Measurements from ENCODE around the gene MVK.

MVK gene

DNA sequence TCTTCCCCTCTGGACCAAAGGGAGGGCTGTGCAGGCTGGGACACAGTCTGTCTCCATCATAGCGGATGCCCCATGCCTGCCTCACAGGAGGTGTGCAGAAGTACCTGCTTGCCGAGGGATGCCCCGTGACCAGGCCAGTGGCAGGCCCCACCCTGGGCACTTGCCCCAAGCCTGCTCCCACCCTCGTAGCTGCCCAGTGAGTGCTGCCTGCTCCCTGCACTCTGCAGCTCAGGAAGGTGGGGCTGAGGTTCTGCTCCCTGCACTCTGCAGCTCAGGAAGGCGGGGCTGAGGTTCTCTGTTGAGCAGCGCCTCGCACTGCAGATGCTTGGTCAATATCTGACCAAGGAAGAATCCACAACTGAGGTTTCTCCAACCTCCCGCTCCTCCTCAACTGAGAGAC, 7.2 kb upstream of the MVK start:
- DNase-seq (ENCODE audit: low spot score) = no peak

DNA sequence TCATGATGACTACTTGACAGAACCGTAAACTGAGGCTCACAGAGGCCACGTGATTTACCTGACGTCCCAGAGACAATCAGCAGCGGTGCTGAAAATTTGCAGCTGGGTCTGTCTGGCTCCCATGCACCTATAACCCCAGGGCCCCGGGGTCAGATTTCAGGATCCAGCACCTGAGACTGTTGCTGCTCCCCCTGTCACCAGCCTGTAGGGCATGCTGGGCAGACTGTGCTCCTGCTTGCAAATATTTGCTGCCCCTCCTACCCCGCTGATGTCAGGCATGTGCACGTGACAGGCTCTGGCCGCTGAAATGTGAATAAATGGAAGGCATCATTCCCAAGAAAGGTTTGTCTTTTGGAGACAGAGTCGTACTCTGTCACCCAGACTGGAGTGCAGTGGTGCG, 6.3 kb upstream of the MVK start:
- no peak for DNase-seq (ENCODE audit: low spot score)

DNA sequence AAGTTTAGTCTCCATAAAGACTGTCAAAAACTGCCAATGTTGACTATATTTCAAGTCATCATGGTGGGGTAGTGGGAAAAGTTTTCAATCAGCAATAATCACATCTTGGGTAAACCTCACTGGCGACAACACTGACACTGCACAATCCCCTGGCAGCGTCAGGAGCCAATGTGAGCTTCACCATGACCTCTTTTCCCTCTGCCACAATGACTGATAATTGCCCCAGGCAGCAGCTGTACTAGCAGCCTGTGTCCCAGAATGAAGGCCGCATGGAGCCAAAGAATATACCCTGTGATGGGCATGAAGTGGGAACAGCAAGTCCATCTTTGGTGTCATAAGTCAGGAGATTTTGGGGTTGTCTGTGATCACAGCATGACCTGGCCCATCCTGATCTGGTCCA, 5.6 kb upstream of the MVK start:
- no peak for DNase-seq (ENCODE audit: low spot score)

DNA sequence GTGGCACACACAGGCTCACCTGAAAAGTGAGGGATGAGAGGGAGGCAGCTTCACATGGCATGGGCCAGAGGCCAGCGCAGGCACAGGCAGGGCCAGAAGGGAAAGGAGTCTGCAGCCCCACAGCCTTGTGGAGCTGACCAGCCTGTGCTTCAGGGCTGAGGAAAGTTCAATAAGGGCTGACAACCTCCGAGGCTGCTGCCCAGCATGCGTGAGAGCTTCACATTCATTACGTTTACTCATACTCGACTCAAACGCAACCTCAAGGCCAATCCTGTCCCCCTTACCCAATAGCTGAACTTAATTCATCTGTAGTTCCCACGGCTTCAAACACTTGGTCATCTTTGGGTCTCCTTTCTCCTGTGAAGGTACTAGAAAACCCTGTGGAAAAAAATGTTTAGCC, 5.1 kb upstream of the MVK start:
- DNase-seq (ENCODE audit: low spot score) = no peak

DNA sequence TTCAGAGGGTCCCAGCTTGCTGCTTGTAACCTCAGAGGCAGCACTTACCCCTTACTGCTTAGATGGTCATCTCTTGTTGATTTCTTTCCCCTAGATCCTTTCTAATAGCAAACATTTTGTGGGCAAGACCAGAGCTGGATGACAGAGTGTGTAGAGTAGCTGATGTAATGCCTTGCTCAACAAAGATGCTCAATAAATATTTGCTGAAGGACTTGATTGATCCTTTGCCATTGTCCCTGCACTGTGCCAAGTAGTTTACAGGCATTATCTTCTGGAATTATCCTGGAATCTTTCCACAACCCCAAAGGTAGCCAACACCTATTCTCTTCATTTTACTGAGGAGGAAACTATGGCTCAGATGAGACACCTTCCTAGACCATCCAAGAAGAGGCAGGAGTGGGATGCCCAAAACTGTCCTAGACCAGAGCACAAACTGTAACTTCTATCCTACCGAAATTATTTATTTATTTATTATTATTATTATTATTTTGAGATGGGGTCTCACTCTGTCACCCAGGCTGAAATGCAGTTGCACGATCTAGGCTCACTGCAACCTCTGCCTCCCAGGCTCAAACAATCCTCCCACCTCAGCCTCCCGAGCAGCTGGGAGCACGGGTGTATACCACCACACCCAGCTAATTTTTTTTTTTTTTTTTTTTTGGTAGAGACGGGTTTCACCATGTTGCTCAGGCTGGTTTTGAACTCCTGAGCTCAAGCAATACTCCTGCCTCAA, 1.7 kb upstream of the MVK start:
- no peak for DNase-seq (ENCODE audit: low spot score)

DNA sequence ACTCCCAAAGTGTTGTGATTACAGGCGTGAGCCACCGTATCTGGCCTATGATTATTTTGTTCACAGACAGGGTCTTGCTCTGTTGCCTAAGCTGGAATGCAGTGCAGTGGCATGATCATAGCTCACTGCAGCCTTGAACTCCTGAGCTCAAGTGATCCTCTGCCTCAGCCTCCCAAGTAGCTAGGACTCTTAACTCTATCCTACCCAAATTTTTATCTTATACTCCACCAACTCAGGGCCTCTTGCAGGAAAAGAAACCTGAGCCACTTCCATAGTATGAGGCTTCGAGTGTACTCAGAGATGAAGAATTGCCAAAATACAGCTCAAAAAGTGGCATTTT, 1.1 kb upstream of the MVK start:
- no peak for DNase-seq (ENCODE audit: low spot score)

DNA sequence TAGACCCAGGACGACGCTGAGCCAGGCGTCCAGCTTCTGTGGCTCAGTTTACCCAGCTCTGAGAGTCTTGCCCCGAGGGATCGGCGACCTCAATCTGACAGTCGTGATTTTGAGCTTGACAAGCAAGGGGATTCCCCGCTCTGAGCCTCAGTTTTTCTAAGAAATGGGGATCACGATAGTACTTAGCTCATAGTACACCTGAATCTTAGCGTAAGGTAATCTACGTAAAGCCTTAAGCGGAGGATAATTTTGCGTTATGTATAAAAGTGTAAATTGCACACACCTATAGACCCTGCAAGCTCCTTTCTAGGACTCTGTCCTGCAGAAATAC, 285 bp downstream of the MVK start:
- DNase-seq (ENCODE audit: low spot score) = no peak

DNA sequence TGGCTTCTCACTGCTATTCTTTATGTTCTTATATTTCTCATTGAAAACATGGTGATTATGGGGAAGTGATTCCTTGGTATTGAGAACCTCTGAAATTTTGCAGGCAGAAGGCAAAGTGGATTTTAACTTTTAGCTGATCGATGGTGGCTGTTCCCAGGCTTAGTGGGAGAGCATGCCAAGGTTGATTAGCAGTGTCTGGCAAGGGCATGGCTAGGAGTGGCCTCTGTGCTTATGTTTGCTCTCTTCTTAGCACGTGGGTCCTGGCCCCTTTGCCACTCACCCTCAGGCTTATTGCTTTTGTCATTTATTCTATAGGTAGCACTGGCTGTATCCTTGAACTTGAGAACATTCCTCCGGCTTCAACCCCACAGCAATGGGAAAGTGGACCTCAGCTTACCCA, 2.1 kb downstream of the MVK start:
- no peak for DNase-seq (ENCODE audit: low spot score)

DNA sequence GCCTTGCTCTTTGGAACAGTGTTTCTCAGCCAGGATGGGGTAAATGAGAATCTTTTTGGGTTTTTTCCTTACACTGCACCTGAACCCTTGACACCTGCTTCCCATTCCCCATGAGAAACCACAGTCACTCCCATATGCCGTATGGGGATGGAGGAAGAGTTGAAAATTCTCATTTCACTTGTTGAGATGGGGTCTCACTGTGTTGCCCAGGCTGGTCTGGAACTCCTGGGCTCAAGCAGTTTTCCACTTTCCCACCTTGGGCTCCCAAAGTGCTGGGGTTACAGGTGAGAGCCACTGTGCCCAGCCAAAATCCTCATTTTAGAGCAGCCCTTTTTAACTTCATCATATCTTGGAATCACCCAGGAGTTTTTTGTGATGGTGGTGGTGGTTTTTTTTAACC, 3.7 kb downstream of the MVK start:
- DNase-seq (ENCODE audit: low spot score) = no peak

DNA sequence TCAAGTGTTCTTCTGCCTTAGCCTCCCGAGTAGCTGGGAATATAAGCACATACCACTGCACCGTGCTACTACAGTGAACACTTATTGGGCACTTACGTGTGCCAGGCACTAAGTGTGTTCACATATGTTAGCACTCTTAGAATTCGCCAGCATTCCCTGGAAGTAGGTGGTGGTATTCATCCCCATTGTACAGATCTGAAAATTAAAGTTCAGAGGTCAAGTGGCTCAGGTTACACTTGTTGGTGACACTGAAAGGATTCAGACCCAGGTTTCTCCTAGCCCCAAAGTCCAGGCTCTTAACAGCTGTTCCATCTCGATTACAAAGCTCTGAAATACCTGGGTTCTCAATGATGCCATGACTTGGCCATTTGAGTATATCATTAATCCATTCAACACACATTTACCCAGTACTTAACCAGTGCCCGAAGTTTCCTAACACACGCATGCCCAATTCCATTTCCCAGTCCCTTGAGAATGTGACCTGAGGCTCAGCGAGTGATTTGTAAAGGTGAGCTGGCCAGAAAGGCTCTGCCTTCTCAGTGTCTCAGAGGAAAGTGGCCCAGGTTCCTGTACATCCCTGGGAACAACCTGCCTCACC, 4.8 kb downstream of the MVK start:
- no peak for DNase-seq (ENCODE audit: low spot score)

DNA sequence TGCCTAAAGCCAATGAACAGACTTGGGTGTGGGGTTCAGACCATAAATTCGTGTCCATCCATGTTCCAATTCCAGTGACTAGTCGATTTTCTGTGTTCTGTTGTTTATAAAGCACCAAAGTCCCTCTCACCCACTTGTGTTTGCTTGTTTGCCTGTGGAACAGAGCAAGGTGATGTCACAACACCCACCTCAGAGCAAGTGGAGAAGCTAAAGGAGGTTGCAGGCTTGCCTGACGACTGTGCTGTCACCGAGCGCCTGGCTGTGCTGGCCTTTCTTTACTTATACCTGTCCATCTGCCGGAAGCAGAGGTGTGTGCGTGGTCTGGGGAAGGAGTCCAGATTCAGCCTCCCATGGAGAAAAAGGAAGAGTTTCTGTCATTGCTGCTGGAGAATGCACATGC, 6.0 kb downstream of the MVK start:
- DNase-seq (ENCODE audit: low spot score) = no peak

DNA sequence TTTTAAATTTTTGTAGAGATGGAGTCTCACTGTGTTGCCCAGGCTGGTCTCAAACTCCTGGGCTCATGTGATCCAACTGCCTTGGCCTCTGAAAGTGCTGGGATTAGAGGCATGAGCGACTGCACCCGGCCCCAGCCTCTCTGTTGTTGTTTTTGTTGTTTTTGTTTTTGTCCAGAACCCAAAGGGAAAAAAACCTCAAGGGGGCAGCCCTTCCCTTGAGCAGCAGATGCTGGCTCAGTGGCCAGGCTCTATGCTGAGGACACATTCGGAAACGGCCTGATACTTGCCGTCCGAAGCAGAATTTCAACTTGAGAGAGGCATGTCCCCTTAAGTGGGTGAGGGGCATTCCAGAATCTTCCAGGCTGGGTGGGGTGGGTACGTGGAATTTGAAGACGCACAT, 6.7 kb downstream of the MVK start:
- no peak for DNase-seq (ENCODE audit: low spot score)

DNA sequence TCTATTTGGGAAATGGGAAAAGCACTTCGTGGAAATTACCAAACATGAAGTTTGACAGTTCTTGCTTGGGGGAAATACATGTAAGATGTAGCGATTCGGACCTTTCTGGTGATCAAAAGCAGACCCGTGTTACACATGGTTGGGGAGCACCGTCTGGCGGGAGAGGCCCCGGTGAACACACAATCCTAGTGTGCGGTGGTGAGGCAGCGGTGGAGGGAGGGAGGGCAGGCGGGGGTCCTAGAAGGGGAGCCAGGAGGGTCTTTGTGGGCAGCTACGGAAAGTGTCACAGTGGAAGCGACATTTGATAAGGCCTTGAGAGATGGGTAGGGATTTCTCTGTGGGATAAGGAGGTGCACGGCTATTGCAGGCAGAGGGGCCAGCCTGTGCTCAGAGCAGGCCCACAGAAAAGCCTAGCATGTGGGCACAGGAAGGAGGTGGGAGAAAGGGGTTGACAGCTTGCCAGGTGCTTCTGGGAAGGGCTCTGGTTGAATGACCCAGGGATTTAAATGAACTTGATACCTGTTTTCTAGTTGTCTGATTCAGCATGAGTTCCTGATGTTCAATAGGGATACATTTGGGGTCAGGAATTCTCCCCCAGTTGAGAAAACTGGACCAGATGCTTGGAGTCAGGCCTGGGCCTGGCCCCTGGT, 7.2 kb downstream of the MVK start:
- DNase-seq (ENCODE audit: low spot score) = no peak

DNA sequence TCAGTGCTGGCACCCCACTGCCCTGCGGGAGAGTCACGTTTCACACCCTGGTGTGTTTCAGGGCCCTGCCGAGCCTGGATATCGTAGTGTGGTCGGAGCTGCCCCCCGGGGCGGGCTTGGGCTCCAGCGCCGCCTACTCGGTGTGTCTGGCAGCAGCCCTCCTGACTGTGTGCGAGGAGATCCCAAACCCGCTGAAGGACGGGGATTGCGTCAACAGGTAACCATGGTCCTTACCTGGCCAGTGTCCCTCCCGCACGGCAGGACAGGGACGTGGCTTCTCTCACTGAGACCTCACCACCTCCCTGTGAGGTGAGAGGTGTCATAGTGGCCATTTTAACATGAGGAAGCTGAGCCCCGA, 7.7 kb downstream of the MVK start:
- DNase-seq (ENCODE audit: low spot score) = no peak

DNA sequence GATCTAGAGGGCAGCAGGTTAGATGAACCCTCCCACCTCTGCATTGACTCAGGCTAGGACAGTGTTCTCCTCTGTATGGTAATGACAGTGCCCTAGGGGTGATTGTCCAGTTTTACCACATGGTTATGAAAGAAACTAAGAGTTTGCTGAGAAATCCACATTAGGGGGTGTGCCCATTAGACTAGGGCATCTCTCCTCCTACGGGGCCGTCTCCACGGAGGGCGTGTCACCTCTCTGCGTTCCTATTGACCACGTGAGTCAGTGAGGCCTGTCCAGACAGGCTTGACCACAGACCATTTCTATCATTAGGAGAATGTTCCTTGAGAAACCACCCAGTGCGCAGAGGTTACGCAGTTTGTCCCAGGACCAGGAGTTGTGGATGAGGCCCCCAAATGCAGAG, 8.3 kb downstream of the MVK start:
- no peak for DNase-seq (ENCODE audit: low spot score)

DNA sequence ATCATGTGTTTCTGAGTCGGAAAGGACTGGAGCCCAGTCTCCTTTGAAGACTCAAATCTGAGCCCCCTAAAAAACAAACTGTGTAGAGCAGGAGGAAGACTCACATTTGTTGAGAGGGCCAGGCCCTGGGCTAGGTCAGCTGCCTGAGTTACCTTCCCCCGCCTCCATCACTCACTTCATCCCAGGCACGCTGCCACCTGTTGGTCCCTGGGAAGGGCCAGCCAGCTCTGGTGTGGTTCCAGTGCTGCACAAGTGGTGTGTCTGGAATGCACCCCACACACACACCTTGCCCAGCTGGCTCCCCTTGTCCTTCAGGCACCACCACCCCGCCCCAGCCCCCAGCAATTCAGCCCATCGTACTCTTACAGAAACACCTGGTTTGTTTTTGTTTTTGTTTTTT, 9.0 kb downstream of the MVK start:
- no peak for DNase-seq (ENCODE audit: low spot score)

DNA sequence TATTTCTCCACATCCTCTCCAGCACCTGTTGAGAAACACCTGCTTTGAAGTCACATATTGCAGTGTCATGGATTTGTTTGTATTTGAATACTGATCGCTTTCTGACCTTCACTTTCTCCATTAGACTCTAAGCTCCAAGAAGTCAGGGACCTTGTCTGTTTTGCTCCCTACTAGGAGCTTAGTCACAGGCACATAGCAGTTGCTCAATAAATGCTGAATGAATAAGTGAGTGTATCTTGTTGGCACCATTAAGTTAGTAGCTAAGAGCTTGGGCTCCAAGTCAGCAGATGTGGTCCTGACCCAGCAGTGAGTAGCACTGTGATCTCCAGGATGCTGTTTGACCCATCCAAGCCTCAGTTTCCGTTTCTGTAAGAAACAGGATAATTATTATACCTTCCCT, 10.1 kb downstream of the MVK start:
- no peak for DNase-seq (ENCODE audit: low spot score)

DNA sequence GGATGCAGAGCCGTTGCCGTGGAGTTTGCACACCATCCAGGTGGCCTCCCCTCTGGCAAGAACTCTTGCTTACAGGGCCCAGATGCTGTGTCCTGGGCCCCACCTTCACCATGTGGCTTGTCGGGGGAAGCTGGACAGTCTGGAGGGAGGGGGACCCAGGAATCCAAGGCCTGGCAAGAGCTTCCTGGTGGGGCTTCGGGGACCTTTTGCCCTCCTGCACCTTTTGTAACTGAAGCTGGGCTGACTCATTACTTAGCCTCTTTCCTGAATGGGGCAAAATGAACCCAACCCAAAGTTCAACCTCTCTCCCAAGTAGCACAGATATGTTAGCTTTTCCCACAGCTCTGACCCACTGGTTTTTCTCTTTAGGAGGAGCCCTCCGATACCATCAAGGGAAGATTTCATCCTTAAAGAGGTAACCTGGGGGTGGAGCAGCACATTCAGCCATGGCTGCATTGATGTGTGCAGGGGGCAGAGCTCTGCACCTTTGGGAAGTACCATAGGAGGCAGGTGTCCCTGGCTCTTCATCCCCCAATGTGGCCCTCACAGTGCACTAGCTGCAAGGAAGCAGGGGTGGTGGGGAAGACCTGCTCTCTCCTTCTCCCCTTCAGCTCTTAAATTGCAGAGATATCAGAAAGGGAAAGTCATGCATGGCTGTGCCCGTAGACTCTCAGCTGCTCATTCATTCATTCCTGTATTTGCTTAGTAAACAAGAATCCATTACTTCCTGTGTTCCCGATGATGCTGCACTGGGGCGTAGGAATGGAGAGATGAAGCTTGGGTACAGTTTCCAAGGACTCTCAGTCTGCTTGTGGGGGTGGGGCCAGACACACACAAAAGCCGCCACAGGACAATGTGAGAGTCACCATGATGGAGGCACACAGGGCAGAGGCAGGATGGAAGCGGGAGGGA, 13.0 kb downstream of the MVK start:
- DNase-seq (ENCODE audit: low spot score) = no peak

DNA sequence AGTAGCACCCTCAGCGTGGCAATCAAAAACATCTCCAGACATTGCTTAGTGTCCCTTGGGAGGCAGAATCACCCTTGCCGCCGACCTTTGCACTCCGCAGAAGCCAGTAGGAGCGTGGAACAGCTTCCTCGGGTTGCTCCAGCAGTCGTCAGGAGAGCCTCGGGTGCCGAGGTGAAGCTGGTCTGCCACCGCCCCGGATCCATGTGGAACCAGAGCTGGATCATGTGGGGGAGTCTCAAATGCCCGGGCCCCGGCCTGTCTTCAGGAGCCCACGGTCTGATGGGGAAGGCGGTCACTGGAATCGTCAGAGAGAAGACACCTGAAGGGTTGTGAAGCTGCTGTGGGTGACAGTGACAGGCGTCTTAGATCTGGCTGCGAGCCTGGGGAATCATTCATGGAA, 14.3 kb downstream of the MVK start:
- no peak for DNase-seq (ENCODE audit: low spot score)

DNA sequence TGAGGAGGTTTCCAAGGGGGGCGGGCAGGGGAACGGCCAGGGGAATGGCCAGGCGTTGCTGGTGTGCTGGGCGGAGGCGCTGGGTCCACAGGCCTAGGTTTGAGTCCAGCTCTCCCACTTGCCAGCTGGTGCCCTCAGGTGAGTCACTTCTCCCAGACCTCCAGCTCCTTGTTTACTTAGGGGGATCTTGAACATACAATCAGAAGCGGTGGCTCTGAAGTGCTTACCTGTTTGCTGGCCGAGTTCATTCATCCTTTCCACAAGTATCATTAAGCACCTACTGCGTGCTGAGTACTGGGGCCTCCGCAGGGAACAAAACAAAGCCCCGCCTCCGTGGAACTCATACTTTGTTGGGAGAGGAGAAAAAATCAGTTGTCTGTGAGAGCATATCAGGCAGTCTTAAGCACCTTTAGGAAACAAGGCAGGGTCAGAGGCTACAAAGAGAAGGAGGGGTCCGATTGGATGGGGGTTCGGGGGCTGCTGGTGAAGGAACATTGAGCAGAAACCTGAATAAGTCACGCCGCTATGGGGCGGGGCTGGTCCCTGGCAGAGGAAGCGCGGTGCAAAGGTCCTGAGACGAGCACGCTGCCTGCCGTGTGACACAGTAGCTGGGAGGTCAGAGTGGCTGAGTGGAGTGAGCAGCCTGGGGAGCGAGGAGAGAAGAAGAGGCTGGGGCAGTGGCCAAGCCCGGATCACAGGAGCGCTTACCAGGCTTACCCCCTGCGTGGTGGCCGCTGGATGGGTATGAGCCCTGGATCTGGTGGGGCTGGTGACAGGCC, 15.1 kb downstream of the MVK start:
- DNase-seq (ENCODE audit: low spot score) = no peak

DNA sequence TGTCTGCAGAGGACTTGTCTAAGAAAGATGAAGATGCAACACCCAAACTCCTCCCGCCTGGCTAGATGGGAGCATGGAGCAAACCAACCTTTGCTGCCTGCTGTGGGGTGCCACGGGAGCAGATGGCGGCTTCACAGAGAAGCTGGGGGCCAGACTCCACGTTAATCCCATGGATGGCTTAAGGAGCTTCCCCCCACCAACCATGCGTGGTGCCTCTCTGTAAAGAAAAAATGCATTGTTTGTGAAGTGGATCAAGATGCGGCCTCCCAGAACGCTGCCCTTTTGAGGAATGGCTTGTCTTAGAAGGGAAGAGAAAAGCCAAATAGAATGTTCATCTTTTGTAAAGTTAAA, 15.6 kb downstream of the MVK start:
- DNase-seq (ENCODE audit: low spot score) = no peak

DNA sequence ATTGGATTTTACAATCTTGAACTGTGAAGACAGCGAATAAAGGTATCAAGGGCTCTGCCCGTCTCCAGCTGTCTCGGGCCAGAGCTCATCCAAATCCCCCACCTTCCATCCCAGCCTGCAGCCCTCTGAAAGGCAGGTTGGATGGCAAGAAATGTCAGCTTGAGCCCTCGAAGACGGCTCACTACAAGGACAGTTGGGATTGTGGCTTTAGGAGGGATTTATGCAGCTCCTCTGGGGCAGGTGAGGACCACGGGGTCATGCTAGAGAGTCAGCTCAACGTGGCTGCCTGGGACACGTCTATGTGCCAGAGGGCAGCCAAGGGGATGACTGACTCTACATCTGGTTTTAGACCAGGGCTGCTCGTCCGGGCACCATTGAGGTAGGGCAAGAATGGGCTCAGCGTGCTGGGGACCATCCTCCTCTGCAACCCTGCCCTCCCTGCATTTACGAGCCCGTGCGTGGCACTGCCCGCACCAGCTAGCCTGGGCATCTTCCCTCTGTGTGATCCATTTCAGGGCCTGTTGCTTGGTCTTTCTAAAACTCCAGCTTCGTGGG, 16.2 kb downstream of the MVK start:
- no peak for DNase-seq (ENCODE audit: low spot score)

All from Ammon's horn (tissue), 1 donor.